ENCODE results near the gene CREB3L4. TPM values are rescaled to one million over a fixed set of nuclear protein-coding genes. Genes with fewer than 3 reads are reported as not detected.
"Not testable (repeated sequence)": the region's sequence is repeated elsewhere in the genome, so short reads cannot be mapped to it uniquely, and the experiment has no call there.

Gene CREB3L4
- total RNA-seq, 1 experiment from 2014 or later: 12.3 TPM

DNA sequence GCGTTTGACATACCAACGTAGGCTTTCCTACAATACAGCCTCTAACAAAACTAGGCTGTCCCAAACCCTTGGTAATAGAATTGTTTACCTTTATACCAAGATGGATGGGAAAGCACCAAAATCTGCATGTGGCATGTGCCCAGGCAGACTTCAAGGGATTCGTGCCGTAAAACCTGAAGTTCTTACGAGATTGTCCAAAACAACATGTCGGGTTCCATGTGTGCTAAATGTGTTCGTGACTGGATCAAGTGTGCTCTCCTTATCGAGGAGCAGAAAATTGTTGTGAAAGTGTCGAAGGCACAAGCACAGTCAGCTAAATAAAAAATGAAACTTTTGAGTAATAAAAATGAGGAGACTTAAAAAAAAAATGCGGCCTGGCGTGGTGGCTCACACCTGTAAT is 27.9 kb downstream of the CREB3L4 start:
- ChIA-PET CTCF (interaction anchor here (0.7 kb wide), 1 partner anchor 194 kb away, joined by 3 read pairs; no protein-coding TSS in a partner anchor), POLR2A (no interaction called here)
- DNase-seq (ENCODE audit: low read depth, low spot score) (no peak), ATAC-seq (no peak)
- Histone ChIP-seq H3K27ac (ENCODE audit: low read length) (no peak overlapping the region), H3K9me3 (ENCODE audit: control insufficient read depth, insufficient read depth, low read depth, low read length) (no peaks in the 10 kb centered on the region), H3K4me3 (ENCODE audit: low read depth in 2 of 2, low read length in 2 of 2) (no peak overlapping the region), H3K36me3 (ENCODE audit: control insufficient read depth, insufficient read depth, low read length) (peaks cover 18% of the 10 kb centered on the region), H3K27me3 (ENCODE audit: control insufficient read depth, insufficient read depth, low read length) (no peaks in the 10 kb centered on the region), H3K4me1 (ENCODE audit: control insufficient read depth, insufficient read depth, low read length) (peaks cover 12% of the 10 kb centered on the region)
- in situ Hi-C loops (cut with HindIII; ENCODE audit: low pct_unique_long_range_greater_than_20kb, low sequenced_read_pairs) (no loop called here), intact Hi-C loops (cut with micrococcal nuclease; ENCODE audit: unreplicated experiment) (no loop called here)
- BruUV-seq (replicated peaks): no TSS peak
- TF ChIP-seq TCF7L2 (IDR thresholded peaks at IDR 0.05; ENCODE audit: low read depth, low read length) (no peak), POLR2AphosphoS5 (IDR thresholded peaks at IDR 0.05; ENCODE audit: low read depth, low read length) (no peak; the same call in 1 of the 2 replicates), SIN3A (IDR thresholded peaks at IDR 0.05; ENCODE audit: borderline replicate concordance, insufficient read depth, low read depth, low read length) (no peak)
- TF ChIP-seq, protein P1, sequence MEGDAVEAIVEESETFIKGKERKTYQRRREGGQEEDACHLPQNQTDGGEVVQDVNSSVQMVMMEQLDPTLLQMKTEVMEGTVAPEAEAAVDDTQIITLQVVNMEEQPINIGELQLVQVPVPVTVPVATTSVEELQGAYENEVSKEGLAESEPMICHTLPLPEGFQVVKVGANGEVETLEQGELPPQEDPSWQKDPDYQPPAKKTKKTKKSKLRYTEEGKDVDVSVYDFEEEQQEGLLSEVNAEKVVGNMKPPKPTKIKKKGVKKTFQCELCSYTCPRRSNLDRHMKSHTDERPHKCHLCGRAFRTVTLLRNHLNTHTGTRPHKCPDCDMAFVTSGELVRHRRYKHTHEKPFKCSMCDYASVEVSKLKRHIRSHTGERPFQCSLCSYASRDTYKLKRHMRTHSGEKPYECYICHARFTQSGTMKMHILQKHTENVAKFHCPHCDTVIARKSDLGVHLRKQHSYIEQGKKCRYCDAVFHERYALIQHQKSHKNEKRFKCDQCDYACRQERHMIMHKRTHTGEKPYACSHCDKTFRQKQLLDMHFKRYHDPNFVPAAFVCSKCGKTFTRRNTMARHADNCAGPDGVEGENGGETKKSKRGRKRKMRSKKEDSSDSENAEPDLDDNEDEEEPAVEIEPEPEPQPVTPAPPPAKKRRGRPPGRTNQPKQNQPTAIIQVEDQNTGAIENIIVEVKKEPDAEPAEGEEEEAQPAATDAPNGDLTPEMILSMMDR (IDR thresholded peaks at IDR 0.05): no peak
- TF ChIP-seq, protein P2, sequence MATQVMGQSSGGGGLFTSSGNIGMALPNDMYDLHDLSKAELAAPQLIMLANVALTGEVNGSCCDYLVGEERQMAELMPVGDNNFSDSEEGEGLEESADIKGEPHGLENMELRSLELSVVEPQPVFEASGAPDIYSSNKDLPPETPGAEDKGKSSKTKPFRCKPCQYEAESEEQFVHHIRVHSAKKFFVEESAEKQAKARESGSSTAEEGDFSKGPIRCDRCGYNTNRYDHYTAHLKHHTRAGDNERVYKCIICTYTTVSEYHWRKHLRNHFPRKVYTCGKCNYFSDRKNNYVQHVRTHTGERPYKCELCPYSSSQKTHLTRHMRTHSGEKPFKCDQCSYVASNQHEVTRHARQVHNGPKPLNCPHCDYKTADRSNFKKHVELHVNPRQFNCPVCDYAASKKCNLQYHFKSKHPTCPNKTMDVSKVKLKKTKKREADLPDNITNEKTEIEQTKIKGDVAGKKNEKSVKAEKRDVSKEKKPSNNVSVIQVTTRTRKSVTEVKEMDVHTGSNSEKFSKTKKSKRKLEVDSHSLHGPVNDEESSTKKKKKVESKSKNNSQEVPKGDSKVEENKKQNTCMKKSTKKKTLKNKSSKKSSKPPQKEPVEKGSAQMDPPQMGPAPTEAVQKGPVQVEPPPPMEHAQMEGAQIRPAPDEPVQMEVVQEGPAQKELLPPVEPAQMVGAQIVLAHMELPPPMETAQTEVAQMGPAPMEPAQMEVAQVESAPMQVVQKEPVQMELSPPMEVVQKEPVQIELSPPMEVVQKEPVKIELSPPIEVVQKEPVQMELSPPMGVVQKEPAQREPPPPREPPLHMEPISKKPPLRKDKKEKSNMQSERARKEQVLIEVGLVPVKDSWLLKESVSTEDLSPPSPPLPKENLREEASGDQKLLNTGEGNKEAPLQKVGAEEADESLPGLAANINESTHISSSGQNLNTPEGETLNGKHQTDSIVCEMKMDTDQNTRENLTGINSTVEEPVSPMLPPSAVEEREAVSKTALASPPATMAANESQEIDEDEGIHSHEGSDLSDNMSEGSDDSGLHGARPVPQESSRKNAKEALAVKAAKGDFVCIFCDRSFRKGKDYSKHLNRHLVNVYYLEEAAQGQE (IDR thresholded peaks at IDR 0.05; ENCODE audit: insufficient read depth in 1 of 2, low read depth in 2 of 2, low read length in 1 of 2): no peak

DNA sequence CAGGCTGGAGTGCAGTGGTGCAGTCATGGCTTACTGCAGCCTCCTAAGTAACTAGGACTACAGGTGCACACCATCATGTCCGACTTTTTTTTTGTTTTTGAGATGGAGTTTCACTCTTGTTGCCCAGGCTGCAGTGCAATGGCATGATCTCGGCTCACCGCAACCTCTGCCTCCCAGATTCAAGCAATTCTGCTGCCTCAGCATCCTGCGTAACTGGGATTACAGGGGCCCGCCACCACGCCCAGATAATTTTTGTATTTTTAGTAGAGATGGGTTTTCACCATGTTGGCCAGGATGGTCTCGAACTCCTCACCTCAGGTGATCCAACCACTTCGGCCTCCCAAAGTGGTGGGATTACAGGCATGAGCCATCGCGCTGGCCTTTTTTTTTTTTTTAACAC is 29.2 kb downstream of the CREB3L4 start:
- CTCF ChIA-PET; H3K4me1 ChIP-seq (ENCODE audit: control insufficient read depth, insufficient read depth, low read length); BruUV-seq (replicated peaks); DNase-seq (ENCODE audit: low read depth, low spot score); intact Hi-C loops (cut with micrococcal nuclease; ENCODE audit: unreplicated experiment); H3K4me3 ChIP-seq (ENCODE audit: low read depth in 2 of 2, low read length in 2 of 2); H3K27me3 ChIP-seq (ENCODE audit: control insufficient read depth, insufficient read depth, low read length); in situ Hi-C loops (cut with HindIII; ENCODE audit: low pct_unique_long_range_greater_than_20kb, low sequenced_read_pairs); H3K36me3 ChIP-seq (ENCODE audit: control insufficient read depth, insufficient read depth, low read length); H3K27ac ChIP-seq (ENCODE audit: low read length); H3K9me3 ChIP-seq (ENCODE audit: control insufficient read depth, insufficient read depth, low read depth, low read length): not testable (repeated sequence)
- 0 out of 2 replicates have a peak, but pooled peaks have one; percentile 11 for ATAC-seq
- POLR2A ChIA-PET: interaction anchor here (0.6 kb wide), 1 partner anchor 50 kb away, joined by 8 read pairs; the partner anchor contains the start of gene DENND4B

DNA sequence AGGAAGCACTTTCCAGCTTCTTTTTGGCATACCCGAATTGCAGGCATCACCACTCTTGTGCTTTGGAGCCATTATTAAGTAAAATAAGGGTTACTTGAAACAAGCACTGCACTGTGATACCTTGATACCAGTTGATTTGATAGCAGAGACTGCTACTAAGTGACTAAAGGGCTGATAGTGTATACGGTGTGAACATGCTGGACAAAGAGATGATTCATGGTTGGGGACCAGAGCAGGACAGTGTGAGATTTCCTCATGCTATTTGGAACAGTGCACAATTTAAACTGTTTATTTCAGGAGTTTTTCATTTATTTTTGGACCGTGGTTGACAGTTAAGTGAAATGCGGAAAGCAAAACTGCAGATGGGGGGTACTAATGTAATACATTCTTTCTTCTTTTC is 32.7 kb downstream of the CREB3L4 start:
- CTCF ChIA-PET: interaction anchor here (1.0 kb wide), 1 partner anchor 240 kb away, joined by 4 read pairs; no protein-coding TSS in a partner anchor
- Histone ChIP-seq H3K27ac (ENCODE audit: low read length) (no peak overlapping the region), H3K4me3 (ENCODE audit: low read depth in 2 of 2, low read length in 2 of 2) (no peak overlapping the region), H3K36me3 (ENCODE audit: control insufficient read depth, insufficient read depth, low read length) (no peaks in the 10 kb centered on the region), H3K9me3 (ENCODE audit: control insufficient read depth, insufficient read depth, low read depth, low read length) (no peaks in the 10 kb centered on the region), H3K27me3 (ENCODE audit: control insufficient read depth, insufficient read depth, low read length) (no peaks in the 10 kb centered on the region), H3K4me1 (ENCODE audit: control insufficient read depth, insufficient read depth, low read length) (no peaks in the 10 kb centered on the region)
- intact Hi-C loops (cut with micrococcal nuclease; ENCODE audit: unreplicated experiment) (no loop called here), in situ Hi-C loops (cut with HindIII; ENCODE audit: low pct_unique_long_range_greater_than_20kb, low sequenced_read_pairs) (no loop called here)
- ATAC-seq: no peak
- no peak for DNase-seq (ENCODE audit: low read depth, low spot score)
- no TSS peak for BruUV-seq (replicated peaks)
- POLR2A ChIA-PET: interaction anchor here (0.6 kb wide), 1 partner anchor 30 kb away, joined by 4 read pairs; no protein-coding TSS in a partner anchor
- TF ChIP-seq TCF7L2 (IDR thresholded peaks at IDR 0.05; ENCODE audit: low read depth, low read length): no peak
- TF ChIP-seq, protein P2 (IDR thresholded peaks at IDR 0.05; ENCODE audit: insufficient read depth in 1 of 2, low read depth in 2 of 2, low read length in 1 of 2): no peak
- TF ChIP-seq, protein P1 (IDR thresholded peaks at IDR 0.05): no peak
- no peak for TF ChIP-seq SIN3A (IDR thresholded peaks at IDR 0.05; ENCODE audit: borderline replicate concordance, insufficient read depth, low read depth, low read length)
- no peak for TF ChIP-seq POLR2AphosphoS5 (IDR thresholded peaks at IDR 0.05; ENCODE audit: low read depth, low read length)

Data from Panc1 (cell line).